HEK293 (cell line): ENCODE data around the gene AMZ2.

Experiments used
- CTCF ChIA-PET: fragments of 350-600 bp; formaldehyde crosslinking; extraction: SDS; loops from one replicate; lab custom pipeline; 2021; ENCODE audit warnings: antibody characterized with exemption; lab: Yijun Ruan, JAX
- POLR2A ChIA-PET: fragments of 300-600 bp; formaldehyde crosslinking; extraction: SDS; loops from one replicate; lab custom pipeline; 2020; ENCODE audit warnings: antibody characterized with exemption, inconsistent platforms; lab: Yijun Ruan, JAX
- H3K27ac ChIP-seq: fragments of 200-500 bp; sonication (Bioruptor generic); 2 replicates; pipeline ENCODE4 v1.5.1; 2014; ENCODE audit warnings: low read depth, low read length, control low read depth, inconsistent platforms; ENCODE audit errors: extremely low read depth
- H3K36me3 ChIP-seq, 2 experiments: fragments of 200-500 bp in 1 of 2; sonication (Bioruptor generic) in 1 of 2; 1 replicate in 1 of 2; 2 replicates in 1 of 2; pipeline ENCODE4 v1.5.1; 2014 to 2017; ENCODE audit warnings: inconsistent platforms in 2 of 2, low read length in 2 of 2; ENCODE audit not compliant: control insufficient read depth in 2 of 2, insufficient read depth in 1 of 2
- H3K4me1 ChIP-seq: fragments of 200-500 bp; sonication (Bioruptor generic); 2 replicates; pipeline ENCODE4 v1.5.1; 2014; ENCODE audit warnings: mild to moderate bottlenecking, low read length, inconsistent platforms; ENCODE audit not compliant: control insufficient read depth, insufficient read depth
- H3K4me3 ChIP-seq: 2 replicates; pipeline ENCODE4 v1.5.1; 2011; ENCODE audit warnings: low read depth, mild to moderate bottlenecking, control low read depth, low read length, moderate library complexity
- H3K9me3 ChIP-seq: fragments of 200-500 bp; sonication (Bioruptor generic); 2 replicates; pipeline ENCODE4 v1.5.1; 2014; ENCODE audit warnings: low read depth, low read length, inconsistent platforms; ENCODE audit not compliant: control insufficient read depth, insufficient read depth
- BCL11B ChIP-seq: fragments of 450-650 bp; formaldehyde crosslinking; IDR thresholded peaks from 2 replicates; pipeline ENCODE4 v1.5.1; 2016; ENCODE audit warnings: low read depth, missing biosample characterization, missing genetic modification characterization
- IKZF3 ChIP-seq: fragments of 450-650 bp; IDR thresholded peaks from 2 replicates; pipeline ENCODE4 v1.5.0; 2018; ENCODE audit warnings: missing biosample characterization, mild to moderate bottlenecking, missing genetic modification characterization, moderate library complexity
- SETDB1 ChIP-seq: IDR thresholded peaks from one replicate; pipeline ENCODE4 v1.6.1; 2017; ENCODE audit warnings: mild to moderate bottlenecking, low read length, moderate library complexity, mixed read lengths; ENCODE audit not compliant: insufficient read length
- SP7 ChIP-seq: fragments of 450-650 bp; formaldehyde crosslinking; IDR thresholded peaks from 2 replicates; pipeline ENCODE4 v1.5.1; 2016; ENCODE audit warnings: missing biosample characterization, missing genetic modification characterization
- ZBTB17 ChIP-seq: fragments of 450-650 bp; formaldehyde crosslinking; IDR thresholded peaks from 2 replicates; pipeline ENCODE4 v1.5.1; 2016; ENCODE audit warnings: missing biosample characterization, missing genetic modification characterization
- ZEB2 ChIP-seq: fragments of 450-650 bp; formaldehyde crosslinking; IDR thresholded peaks from 2 replicates; pipeline ENCODE4 v1.5.1; 2016; ENCODE audit warnings: missing biosample characterization, missing genetic modification characterization
- ZFP37 ChIP-seq: fragments of 450-650 bp; formaldehyde crosslinking; IDR thresholded peaks from 2 replicates; pipeline ENCODE4 v1.5.1; 2016; ENCODE audit warnings: missing biosample characterization, missing genetic modification characterization
- ZNF112 ChIP-seq: fragments of 450-650 bp; formaldehyde crosslinking; IDR thresholded peaks from 2 replicates; pipeline ENCODE4 v1.5.0; 2017; ENCODE audit warnings: missing biosample characterization, missing genetic modification characterization
- ZNF16 ChIP-seq: fragments of 450-650 bp; formaldehyde crosslinking; IDR thresholded peaks from 2 replicates; pipeline ENCODE4 v1.5.1; 2016; ENCODE audit warnings: low read depth, missing biosample characterization, missing genetic modification characterization
- ZNF211 ChIP-seq: fragments of 450-650 bp; formaldehyde crosslinking; IDR thresholded peaks from 2 replicates; pipeline ENCODE4 v1.5.1; 2016; ENCODE audit warnings: low read depth, missing biosample characterization, missing genetic modification characterization
- ZNF214 ChIP-seq: fragments of 450-650 bp; formaldehyde crosslinking; IDR thresholded peaks from 2 replicates; pipeline ENCODE4 v1.5.1; 2017; ENCODE audit warnings: missing biosample characterization, mild to moderate bottlenecking, missing genetic modification characterization, borderline replicate concordance
- ZNF423 ChIP-seq: fragments of 450-650 bp; formaldehyde crosslinking; IDR thresholded peaks from 2 replicates; pipeline ENCODE4 v1.5.1; 2016; ENCODE audit warnings: missing biosample characterization, missing genetic modification characterization
- ZNF501 ChIP-seq: fragments of 450-650 bp; formaldehyde crosslinking; IDR thresholded peaks from 2 replicates; pipeline ENCODE4 v1.5.1; 2016; ENCODE audit warnings: missing biosample characterization, missing genetic modification characterization
- ZNF544 ChIP-seq: fragments of 450-650 bp; formaldehyde crosslinking; IDR thresholded peaks from 2 replicates; pipeline ENCODE4 v1.5.0; 2017; ENCODE audit warnings: missing biosample characterization, missing genetic modification characterization
- ZNF654 ChIP-seq: fragments of 450-650 bp; formaldehyde crosslinking; IDR thresholded peaks from 2 replicates; pipeline ENCODE4 v1.5.1; 2016; ENCODE audit warnings: low read depth, missing biosample characterization, missing genetic modification characterization
- ZNF785 ChIP-seq: fragments of 450-650 bp; formaldehyde crosslinking; IDR thresholded peaks from 2 replicates; pipeline ENCODE4 v1.5.1; 2016; ENCODE audit warnings: missing biosample characterization, missing genetic modification characterization
- ZNF792 ChIP-seq: fragments of 450-650 bp; formaldehyde crosslinking; IDR thresholded peaks from 2 replicates; pipeline ENCODE4 v1.5.1; 2016; ENCODE audit warnings: missing biosample characterization, missing genetic modification characterization
- ZSCAN23 ChIP-seq: fragments of 450-650 bp; formaldehyde crosslinking; IDR thresholded peaks from 2 replicates; pipeline ENCODE4 v1.5.1; 2016; ENCODE audit warnings: missing biosample characterization, missing genetic modification characterization
- ZSCAN30 ChIP-seq: fragments of 450-650 bp; IDR thresholded peaks from 2 replicates; pipeline ENCODE4 v1.5.1; 2018; ENCODE audit warnings: missing biosample characterization, mild to moderate bottlenecking, missing genetic modification characterization, moderate library complexity
- TF ChIP-seq, protein P1 (sequence below): fragments of 450-650 bp; formaldehyde crosslinking; IDR thresholded peaks from 2 replicates; pipeline ENCODE4 v1.5.1; 2016; ENCODE audit warnings: missing biosample characterization, missing genetic modification characterization
- TF ChIP-seq, protein P2 (sequence below): fragments of 450-650 bp; formaldehyde crosslinking; IDR thresholded peaks from 2 replicates; pipeline ENCODE4 v1.5.1; 2016; ENCODE audit warnings: missing biosample characterization, missing genetic modification characterization
- TF ChIP-seq, protein P3 (sequence below): fragments of 450-650 bp; formaldehyde crosslinking; optimal IDR thresholded peaks from 2 replicates; pipeline ENCODE3; 2016; ENCODE audit warnings: missing biosample characterization, mild to moderate bottlenecking, missing genetic modification characterization
- TF ChIP-seq, protein P4 (sequence below): fragments of 450-650 bp; formaldehyde crosslinking; IDR thresholded peaks from 2 replicates; pipeline ENCODE4 v1.5.1; 2016; ENCODE audit warnings: missing biosample characterization, missing genetic modification characterization, borderline replicate concordance
- TF ChIP-seq, protein P5 (sequence below): fragments of 450-650 bp; formaldehyde crosslinking; IDR thresholded peaks from 2 replicates; pipeline ENCODE4 v1.5.1; 2016; ENCODE audit warnings: missing biosample characterization, missing genetic modification characterization
- TF ChIP-seq, protein P6 (sequence below): fragments of 450-650 bp; formaldehyde crosslinking; IDR thresholded peaks from 2 replicates; pipeline ENCODE4 v1.5.1; 2016; ENCODE audit warnings: missing biosample characterization, missing genetic modification characterization

The AMZ2 gene

DNA sequence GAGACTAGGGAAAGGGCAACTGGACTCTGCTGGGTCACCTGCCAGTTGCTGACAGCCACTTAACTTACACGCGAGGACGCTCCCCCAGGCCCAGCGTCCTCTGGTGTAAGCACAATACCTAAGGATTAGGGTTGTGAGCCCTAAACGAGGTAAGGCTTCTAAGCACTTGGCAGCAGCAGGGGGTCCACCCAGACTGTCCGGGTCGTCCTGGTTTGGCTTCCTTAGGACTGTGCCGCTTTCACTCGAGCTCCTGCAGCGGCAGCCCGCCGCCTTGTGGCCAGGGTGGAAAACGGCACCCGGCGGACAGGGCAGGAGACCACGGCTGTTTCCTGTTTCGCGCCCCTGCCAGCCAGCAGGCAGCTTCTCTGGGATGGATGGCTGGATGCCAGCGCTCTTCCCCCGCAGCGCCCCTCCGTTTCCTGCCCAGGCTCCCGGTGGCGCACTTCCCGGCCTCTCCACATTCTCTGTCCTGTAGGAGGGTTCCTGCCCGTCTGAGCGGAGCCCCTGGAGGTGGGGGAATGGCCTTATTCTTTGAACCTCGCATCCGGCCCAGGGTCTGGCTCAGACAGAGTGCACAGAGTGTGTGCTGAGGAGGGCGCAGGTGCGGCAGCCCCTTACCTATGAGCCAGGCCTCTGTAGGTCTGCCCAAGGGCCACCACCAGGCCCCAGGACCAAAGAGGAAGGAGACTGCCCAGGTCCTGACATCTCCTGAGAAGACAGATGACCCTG, 47.0 kb upstream of the AMZ2 start:
- Histone ChIP-seq H3K9me3 (no peaks in the 10 kb centered on the region), H3K27ac (no peak overlapping the region), H3K4me1 (no peaks in the 10 kb centered on the region), H3K36me3 (no peaks in the 10 kb centered on the region), H3K4me3 (peak overlapping the region; percentile 23)
- ChIA-PET POLR2A (interaction anchor here (1.3 to 1.8 kb wide), 2 partner anchors 20 to 28 kb away, joined by 4 read pairs; no protein-coding TSS in a partner anchor), CTCF (interaction anchor here (0.6 to 7.8 kb wide), 44 partner anchors 8 to 465 kb away, joined by 3 to 101 read pairs (median 4); no protein-coding TSS in a partner anchor)
- TF ChIP-seq ZEB2 (tag by site-specific recombination) (peak; percentile 73), ZNF792 (tag by site-specific recombination) (no peak), ZFP37 (tag by site-specific recombination) (peak; percentile 76; the same call in 1 of the 2 replicates), ZSCAN30 (tag by site-specific recombination) (peak; percentile 60), SP7 (peak; percentile 53), ZNF16 (tag by site-specific recombination) (no peak), ZBTB17 (tag by site-specific recombination) (peak; percentile 74), ZNF423 (peak; percentile 29; the same call in 1 of the 2 replicates), ZNF112 (tag by site-specific recombination) (no peak), BCL11B (tag by site-specific recombination) (peak; percentile 21; the same call in 1 of the 2 replicates), ZSCAN23 (tag by site-specific recombination) (no peak), SETDB1 (no peak), ZNF785 (tag by site-specific recombination) (no peak), ZNF654 (peak; percentile 60), IKZF3 (peak; percentile 26; the same call in 1 of the 2 replicates), ZNF544 (tag by site-specific recombination) (no peak), ZNF214 (tag by site-specific recombination) (no peak), ZNF211 (tag by site-specific recombination) (no peak), ZNF501 (tag by site-specific recombination) (peak; percentile 51; the same call in 1 of the 2 replicates)
- TF ChIP-seq, protein P1, sequence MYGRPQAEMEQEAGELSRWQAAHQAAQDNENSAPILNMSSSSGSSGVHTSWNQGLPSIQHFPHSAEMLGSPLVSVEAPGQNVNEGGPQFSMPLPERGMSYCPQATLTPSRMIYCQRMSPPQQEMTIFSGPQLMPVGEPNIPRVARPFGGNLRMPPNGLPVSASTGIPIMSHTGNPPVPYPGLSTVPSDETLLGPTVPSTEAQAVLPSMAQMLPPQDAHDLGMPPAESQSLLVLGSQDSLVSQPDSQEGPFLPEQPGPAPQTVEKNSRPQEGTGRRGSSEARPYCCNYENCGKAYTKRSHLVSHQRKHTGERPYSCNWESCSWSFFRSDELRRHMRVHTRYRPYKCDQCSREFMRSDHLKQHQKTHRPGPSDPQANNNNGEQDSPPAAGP (tag by site-specific recombination) = no peak
- TF ChIP-seq, protein P2, sequence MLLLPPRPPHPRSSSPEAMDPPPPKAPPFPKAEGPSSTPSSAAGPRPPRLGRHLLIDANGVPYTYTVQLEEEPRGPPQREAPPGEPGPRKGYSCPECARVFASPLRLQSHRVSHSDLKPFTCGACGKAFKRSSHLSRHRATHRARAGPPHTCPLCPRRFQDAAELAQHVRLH (tag by site-specific recombination) = no peak
- TF ChIP-seq, protein P3, sequence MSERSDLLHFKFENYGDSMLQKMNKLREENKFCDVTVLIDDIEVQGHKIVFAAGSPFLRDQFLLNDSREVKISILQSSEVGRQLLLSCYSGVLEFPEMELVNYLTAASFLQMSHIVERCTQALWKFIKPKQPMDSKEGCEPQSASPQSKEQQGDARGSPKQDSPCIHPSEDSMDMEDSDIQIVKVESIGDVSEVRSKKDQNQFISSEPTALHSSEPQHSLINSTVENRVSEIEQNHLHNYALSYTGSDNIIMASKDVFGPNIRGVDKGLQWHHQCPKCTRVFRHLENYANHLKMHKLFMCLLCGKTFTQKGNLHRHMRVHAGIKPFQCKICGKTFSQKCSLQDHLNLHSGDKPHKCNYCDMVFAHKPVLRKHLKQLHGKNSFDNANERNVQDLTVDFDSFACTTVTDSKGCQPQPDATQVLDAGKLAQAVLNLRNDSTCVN (tag by site-specific recombination) = peak; percentile 29
- TF ChIP-seq, protein P4, sequence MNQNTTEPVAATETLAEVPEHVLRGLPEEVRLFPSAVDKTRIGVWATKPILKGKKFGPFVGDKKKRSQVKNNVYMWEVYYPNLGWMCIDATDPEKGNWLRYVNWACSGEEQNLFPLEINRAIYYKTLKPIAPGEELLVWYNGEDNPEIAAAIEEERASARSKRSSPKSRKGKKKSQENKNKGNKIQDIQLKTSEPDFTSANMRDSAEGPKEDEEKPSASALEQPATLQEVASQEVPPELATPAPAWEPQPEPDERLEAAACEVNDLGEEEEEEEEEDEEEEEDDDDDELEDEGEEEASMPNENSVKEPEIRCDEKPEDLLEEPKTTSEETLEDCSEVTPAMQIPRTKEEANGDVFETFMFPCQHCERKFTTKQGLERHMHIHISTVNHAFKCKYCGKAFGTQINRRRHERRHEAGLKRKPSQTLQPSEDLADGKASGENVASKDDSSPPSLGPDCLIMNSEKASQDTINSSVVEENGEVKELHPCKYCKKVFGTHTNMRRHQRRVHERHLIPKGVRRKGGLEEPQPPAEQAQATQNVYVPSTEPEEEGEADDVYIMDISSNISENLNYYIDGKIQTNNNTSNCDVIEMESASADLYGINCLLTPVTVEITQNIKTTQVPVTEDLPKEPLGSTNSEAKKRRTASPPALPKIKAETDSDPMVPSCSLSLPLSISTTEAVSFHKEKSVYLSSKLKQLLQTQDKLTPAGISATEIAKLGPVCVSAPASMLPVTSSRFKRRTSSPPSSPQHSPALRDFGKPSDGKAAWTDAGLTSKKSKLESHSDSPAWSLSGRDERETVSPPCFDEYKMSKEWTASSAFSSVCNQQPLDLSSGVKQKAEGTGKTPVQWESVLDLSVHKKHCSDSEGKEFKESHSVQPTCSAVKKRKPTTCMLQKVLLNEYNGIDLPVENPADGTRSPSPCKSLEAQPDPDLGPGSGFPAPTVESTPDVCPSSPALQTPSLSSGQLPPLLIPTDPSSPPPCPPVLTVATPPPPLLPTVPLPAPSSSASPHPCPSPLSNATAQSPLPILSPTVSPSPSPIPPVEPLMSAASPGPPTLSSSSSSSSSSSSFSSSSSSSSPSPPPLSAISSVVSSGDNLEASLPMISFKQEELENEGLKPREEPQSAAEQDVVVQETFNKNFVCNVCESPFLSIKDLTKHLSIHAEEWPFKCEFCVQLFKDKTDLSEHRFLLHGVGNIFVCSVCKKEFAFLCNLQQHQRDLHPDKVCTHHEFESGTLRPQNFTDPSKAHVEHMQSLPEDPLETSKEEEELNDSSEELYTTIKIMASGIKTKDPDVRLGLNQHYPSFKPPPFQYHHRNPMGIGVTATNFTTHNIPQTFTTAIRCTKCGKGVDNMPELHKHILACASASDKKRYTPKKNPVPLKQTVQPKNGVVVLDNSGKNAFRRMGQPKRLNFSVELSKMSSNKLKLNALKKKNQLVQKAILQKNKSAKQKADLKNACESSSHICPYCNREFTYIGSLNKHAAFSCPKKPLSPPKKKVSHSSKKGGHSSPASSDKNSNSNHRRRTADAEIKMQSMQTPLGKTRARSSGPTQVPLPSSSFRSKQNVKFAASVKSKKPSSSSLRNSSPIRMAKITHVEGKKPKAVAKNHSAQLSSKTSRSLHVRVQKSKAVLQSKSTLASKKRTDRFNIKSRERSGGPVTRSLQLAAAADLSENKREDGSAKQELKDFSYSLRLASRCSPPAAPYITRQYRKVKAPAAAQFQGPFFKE = no peak
- TF ChIP-seq, protein P5, sequence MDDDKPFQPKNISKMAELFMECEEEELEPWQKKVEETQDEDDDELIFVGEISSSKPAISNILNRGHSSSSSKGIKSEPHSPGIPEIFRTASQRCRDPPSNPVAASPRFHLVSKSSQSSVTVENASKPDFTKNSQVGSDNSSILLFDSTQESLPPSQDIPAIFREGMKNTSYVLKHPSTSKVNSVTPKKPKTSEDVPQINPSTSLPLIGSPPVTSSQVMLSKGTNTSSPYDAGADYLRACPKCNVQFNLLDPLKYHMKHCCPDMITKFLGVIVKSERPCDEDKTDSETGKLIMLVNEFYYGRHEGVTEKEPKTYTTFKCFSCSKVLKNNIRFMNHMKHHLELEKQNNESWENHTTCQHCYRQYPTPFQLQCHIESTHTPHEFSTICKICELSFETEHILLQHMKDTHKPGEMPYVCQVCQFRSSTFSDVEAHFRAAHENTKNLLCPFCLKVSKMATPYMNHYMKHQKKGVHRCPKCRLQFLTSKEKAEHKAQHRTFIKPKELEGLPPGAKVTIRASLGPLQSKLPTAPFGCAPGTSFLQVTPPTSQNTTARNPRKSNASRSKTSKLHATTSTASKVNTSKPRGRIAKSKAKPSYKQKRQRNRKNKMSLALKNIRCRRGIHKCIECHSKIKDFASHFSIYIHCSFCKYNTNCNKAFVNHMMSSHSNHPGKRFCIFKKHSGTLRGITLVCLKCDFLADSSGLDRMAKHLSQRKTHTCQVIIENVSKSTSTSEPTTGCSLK (tag by site-specific recombination) = no peak
- TF ChIP-seq, protein P6, sequence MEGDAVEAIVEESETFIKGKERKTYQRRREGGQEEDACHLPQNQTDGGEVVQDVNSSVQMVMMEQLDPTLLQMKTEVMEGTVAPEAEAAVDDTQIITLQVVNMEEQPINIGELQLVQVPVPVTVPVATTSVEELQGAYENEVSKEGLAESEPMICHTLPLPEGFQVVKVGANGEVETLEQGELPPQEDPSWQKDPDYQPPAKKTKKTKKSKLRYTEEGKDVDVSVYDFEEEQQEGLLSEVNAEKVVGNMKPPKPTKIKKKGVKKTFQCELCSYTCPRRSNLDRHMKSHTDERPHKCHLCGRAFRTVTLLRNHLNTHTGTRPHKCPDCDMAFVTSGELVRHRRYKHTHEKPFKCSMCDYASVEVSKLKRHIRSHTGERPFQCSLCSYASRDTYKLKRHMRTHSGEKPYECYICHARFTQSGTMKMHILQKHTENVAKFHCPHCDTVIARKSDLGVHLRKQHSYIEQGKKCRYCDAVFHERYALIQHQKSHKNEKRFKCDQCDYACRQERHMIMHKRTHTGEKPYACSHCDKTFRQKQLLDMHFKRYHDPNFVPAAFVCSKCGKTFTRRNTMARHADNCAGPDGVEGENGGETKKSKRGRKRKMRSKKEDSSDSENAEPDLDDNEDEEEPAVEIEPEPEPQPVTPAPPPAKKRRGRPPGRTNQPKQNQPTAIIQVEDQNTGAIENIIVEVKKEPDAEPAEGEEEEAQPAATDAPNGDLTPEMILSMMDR (tag by site-specific recombination) = peak; percentile 85
